ENCODE measurements around the gene UBFD1.

The UBFD1 gene

GRCh38 chr16:23516366-23517137, 41.0 kb upstream of the UBFD1 start:
- DNase-seq (ENCODE audit: low read depth in 1 of 2, low spot score in 1 of 2), result no peak
- in situ Hi-C loops (cut with HindIII; ENCODE audit: low pct_unique_long_range_greater_than_20kb, low sequenced_read_pairs), result no loop called here
- no peak for TF ChIP-seq JUND (IDR thresholded peaks at IDR 0.05; ENCODE audit: low read depth)

- no peak for TF ChIP-seq JUND (IDR thresholded peaks at IDR 0.05; ENCODE audit: low read depth)
- in situ Hi-C loops (cut with HindIII; ENCODE audit: low pct_unique_long_range_greater_than_20kb, low sequenced_read_pairs), result no loop called here
- no peak for DNase-seq (ENCODE audit: low read depth in 1 of 2, low spot score in 1 of 2)
Observed at GRCh38 chr16:23518435-23518891, 39.1 kb upstream of the UBFD1 start.

GRCh38 chr16:23519282-23519681, 38.2 kb upstream of the UBFD1 start:
- no peak for DNase-seq (ENCODE audit: low read depth in 1 of 2, low spot score in 1 of 2)
- no peak for TF ChIP-seq JUND (IDR thresholded peaks at IDR 0.05; ENCODE audit: low read depth)
- in situ Hi-C loops (cut with HindIII; ENCODE audit: low pct_unique_long_range_greater_than_20kb, low sequenced_read_pairs), result no loop called here

- TF ChIP-seq JUND (IDR thresholded peaks at IDR 0.05; ENCODE audit: low read depth), result no peak
Observed at GRCh38 chr16:23520500-23520899, 37.0 kb upstream of the UBFD1 start.

GRCh38 chr16:23521037-23521743, 36.3 kb upstream of the UBFD1 start:
- no peak for TF ChIP-seq JUND (IDR thresholded peaks at IDR 0.05; ENCODE audit: low read depth)
- DNase-seq (ENCODE audit: low read depth in 1 of 2, low spot score in 1 of 2), result no peak
- in situ Hi-C loops (cut with HindIII; ENCODE audit: low pct_unique_long_range_greater_than_20kb, low sequenced_read_pairs), result no loop called here

More at GRCh38 chr16:23520500-23520899, 37.0 kb upstream of the UBFD1 start:
- no peak for DNase-seq (ENCODE audit: low read depth in 1 of 2, low spot score in 1 of 2)
- in situ Hi-C loops (cut with HindIII; ENCODE audit: low pct_unique_long_range_greater_than_20kb, low sequenced_read_pairs), result no loop called here

- no peak for DNase-seq (ENCODE audit: low read depth in 1 of 2, low spot score in 1 of 2)
- in situ Hi-C loops (cut with HindIII; ENCODE audit: low pct_unique_long_range_greater_than_20kb, low sequenced_read_pairs), result no loop called here
- TF ChIP-seq JUND (IDR thresholded peaks at IDR 0.05; ENCODE audit: low read depth), result no peak
Observed at GRCh38 chr16:23521965-23522364, 35.6 kb upstream of the UBFD1 start.

- no peak for TF ChIP-seq JUND (IDR thresholded peaks at IDR 0.05; ENCODE audit: low read depth)
- DNase-seq (ENCODE audit: low read depth in 1 of 2, low spot score in 1 of 2), result no peak
- in situ Hi-C loops (cut with HindIII; ENCODE audit: low pct_unique_long_range_greater_than_20kb, low sequenced_read_pairs), result no loop called here
Observed at GRCh38 chr16:23523321-23523720, 34.2 kb upstream of the UBFD1 start.

GRCh38 chr16:23523876-23524385, 33.6 kb upstream of the UBFD1 start:
- no peak for DNase-seq (ENCODE audit: low read depth in 1 of 2, low spot score in 1 of 2)
- no peak for TF ChIP-seq JUND (IDR thresholded peaks at IDR 0.05; ENCODE audit: low read depth)
- in situ Hi-C loops (cut with HindIII; ENCODE audit: low pct_unique_long_range_greater_than_20kb, low sequenced_read_pairs), result no loop called here

GRCh38 chr16:23524886-23525285, 32.6 kb upstream of the UBFD1 start:
- no peak for TF ChIP-seq JUND (IDR thresholded peaks at IDR 0.05; ENCODE audit: low read depth)
- in situ Hi-C loops (cut with HindIII; ENCODE audit: low pct_unique_long_range_greater_than_20kb, low sequenced_read_pairs), result no loop called here

GRCh38 chr16:23527961-23528643, 29.4 kb upstream of the UBFD1 start:
- in situ Hi-C loops (cut with HindIII; ENCODE audit: low pct_unique_long_range_greater_than_20kb, low sequenced_read_pairs), result no loop called here
- DNase-seq (ENCODE audit: low read depth in 1 of 2, low spot score in 1 of 2), result no peak
- TF ChIP-seq JUND (IDR thresholded peaks at IDR 0.05; ENCODE audit: low read depth), result no peak

More at GRCh38 chr16:23524886-23525285, 32.6 kb upstream of the UBFD1 start:
- DNase-seq (ENCODE audit: low read depth in 1 of 2, low spot score in 1 of 2), result no peak

GRCh38 chr16:23528644-23529310, 28.8 kb upstream of the UBFD1 start:
- no peak for TF ChIP-seq JUND (IDR thresholded peaks at IDR 0.05; ENCODE audit: low read depth)
- in situ Hi-C loops (cut with HindIII; ENCODE audit: low pct_unique_long_range_greater_than_20kb, low sequenced_read_pairs), result no loop called here
- no peak for DNase-seq (ENCODE audit: low read depth in 1 of 2, low spot score in 1 of 2)

- no peak for TF ChIP-seq JUND (IDR thresholded peaks at IDR 0.05; ENCODE audit: low read depth)
- no peak for DNase-seq (ENCODE audit: low read depth in 1 of 2, low spot score in 1 of 2)
- in situ Hi-C loops (cut with HindIII; ENCODE audit: low pct_unique_long_range_greater_than_20kb, low sequenced_read_pairs), result no loop called here
Observed at GRCh38 chr16:23530062-23530461, 27.5 kb upstream of the UBFD1 start.
